Measurements from ENCODE around the gene AFF1.

Gene AFF1

DNA sequence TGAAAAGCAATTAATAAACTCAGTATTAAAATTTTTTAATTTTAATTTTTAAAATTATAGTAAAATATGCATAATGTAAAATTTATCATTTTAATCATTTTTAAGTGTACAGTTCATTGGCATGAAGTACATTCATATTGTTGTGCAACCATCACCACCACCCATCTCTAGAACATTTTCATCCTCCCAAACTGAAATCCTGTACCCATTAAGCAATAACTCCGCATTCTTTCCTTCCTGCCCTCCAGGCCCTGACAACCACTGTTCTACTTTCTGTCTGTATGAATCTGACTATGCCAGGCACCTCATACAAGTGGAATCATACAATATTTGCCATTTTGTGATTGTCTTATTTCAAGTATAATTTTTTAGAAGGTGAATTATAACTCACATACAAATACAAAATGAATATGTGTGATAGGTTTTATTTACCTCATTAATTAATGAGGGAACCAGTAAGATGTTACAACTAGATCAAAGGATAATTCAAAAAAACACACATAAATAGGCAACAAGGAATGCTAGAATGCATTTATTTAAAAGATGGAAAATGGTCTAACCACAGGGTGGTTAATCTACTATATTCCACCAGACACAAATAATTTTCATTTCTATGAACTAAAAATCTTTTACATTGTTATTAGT is 13.1 kb upstream of the AFF1 start:
- DNase-seq = no peak

DNA sequence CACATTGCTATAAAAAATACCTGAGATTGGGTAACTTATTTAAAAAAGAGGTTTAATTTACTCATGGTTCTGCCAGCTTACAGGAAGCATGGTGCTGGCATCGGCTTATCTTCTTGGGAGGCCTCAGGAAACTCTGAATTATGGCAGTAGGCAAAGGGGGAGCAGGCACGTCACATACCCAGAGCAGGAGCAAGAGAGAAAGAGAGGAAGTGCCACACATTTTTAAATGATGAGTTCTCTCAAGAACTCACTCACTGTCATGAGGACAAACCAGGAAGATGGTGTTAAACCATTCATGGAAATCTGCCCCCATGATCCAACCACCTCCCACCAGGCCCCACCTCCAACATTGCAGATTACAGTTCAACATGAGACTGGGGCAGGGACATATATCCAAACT is 10.0 kb upstream of the AFF1 start:
- no peak for DNase-seq

DNA sequence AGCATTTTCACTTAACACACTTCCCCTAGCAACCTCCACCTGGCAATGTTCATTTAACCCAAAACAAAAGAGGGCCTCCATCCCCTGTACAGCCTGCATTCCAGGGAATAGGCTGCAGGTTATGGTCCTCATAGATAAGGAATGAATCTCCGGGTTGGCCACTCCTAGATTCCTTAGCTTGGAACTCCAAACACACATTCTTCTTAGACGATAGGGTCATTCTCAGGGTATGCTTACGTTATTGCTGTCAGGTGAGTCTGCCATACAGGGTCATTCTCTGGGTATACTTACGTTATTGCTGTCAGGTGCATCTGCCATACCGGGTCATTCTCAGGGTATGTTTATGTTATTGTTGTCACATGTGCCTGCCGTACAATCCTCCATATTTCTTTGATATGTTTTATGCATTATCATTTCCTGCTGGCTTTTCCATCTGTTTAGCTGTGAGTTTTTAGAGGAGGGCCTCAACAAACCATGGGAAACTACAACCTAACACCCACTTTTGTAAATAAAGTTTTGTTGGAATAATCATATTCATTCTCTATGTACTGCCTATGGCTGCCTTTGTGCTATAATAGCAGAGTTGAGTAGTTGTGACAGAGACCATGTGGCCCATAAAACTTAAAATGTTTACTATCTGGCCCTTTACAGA is 8.2 kb upstream of the AFF1 start:
- no peak for DNase-seq

DNA sequence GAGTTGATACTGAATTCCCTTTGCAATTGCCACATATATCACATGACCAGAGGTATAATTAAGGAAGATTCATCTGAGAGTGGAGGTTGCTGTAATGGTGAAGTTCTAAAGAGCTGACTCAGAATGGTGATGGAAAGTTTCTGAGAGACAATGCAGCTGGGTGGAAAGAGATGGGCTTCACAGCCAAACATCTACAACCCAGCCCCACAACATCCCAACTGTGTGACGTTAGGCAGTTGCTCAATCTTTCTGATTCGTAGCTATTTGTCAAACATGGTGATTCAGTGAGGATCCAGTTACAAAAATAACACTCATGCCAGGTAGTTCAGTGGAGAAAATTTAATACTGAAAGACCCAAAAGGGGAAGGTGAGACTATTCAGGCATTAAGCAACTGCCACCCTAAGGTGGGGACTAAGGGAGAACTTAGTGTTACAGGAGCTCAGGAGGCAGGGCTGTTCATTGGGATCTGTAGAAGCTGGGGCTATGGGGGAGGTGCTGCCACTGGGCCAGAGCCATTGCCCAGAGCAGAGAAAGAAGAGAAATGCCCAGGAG is 6.9 kb upstream of the AFF1 start:
- no peak for DNase-seq

DNA sequence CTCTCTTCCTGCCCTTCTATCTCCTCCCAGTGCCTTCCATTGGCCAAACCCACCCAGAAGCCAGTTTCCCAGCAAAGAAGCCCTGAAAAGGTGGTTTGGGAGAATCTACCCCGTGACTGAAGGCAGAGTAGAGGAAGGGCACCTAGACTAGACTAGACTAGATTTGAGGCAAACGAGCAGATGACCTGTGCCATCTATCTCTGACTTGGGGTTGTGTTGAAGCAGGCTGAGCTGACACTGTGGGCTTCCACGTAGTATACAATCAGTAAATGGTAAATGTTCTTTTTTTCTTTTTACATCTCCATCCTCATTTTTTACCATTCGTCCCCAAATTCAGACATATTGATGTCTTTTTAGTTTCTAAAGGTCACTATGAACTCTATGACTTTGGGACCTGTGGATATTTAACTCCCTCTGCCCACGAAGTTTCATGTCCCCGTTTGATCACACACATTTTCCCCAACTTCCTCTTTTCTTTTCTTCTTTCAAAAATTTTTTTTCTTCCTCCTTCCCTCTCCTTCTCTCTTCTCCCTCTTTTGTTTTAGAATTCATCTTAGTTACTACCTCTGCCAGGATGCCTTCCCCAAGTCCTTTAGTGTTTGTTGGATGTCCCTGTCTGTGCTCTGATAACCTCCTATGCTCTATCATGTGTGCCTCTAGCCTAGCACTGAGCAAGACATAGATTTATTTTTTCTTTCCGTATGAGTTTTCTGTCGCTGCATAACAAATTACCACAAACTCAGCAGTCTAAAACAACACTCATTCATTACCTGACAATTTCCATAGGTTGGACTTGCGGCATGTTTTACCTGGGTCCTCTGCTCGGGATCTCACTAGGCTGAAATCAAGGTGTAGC is 6.2 kb upstream of the AFF1 start:
- DNase-seq = no peak

DNA sequence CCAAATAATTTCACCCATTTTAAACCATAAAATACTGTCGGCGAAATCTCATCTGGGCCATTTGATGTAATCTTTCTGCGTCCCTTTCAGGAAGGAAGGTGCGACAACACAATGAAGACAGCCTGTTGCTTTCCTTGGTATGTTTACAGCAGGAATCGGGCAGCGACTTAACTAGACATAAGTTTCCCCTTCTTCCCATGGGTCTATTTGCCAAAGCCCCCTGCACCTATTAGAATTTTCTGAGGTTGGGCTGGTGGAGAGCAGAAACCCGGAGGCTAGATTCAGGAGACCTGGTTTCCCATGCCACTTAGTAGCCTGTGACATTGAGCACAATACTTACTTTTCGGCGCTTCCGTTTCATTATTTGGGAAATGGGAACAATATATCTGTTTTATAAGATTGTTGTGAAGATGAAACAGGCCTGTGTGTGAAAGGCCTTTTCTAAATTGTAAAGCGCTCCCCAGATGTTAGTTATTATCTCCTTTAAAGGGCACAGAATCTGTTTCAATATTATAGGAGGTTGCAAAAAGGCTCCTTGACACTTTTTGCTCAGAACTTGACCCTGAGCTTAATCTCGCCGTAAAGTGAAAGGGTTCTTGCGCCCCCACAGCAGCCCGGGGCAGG is 552 bp upstream of the AFF1 start:
- DNase-seq = peak; percentile 78

DNA sequence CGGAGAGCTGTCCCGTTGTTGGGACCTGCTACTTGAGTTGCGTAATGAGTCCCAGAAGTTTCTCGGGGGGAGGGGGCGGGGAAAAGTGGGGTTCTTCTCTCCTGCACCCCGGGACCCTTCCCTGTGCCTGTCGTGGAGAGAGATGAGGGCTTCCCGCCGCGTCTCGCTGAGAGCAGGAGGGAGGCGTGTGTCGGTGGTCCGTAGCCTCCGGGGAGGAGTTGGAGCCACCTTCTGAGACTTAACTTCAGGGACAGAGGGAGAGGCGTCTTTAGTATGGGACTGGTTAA is 698 bp downstream of the AFF1 start:
- no peak for DNase-seq

DNA sequence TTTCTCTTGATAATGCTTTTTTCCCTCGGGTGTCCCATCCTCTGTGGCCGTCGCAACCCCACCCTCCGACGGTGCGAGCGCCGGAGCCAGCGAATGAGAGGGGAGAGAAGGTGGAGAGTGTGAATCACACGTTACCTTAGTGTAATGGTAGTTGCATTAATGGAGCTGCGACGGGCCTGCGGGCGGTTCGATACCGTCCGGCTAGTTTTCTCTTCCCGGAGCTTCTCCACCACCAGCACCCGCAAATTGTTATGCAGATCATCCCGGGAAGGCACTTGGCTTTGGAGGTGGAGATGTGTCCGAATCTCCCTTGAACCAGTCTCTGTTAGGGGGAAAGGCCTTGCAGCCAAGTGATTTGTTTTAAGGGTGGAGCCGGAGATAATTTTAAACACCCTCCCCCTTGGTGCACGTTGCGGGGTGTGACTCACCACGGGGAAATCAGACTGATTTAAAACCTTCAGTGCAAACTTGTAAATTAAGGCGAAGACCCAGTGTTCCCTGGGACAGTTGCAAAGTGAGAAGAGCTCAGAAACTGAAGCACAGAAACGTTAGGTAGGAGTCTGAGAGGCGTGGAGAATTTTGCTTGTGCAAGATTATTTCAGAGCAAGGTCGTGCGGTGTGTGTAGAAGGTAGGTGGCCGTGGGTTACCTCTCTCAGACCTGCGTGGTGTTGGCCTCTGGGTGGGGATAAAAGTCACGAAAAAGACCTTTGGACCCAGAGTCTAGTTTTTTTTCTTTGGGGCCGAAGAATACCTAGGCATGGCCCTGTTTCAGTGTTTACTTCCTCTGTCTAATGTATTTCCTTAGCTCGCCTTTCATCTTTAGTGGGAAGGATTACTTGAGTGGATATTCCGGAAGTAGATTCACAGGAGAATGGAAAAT is 1.3 kb downstream of the AFF1 start:
- DNase-seq = peak; percentile 70

DNA sequence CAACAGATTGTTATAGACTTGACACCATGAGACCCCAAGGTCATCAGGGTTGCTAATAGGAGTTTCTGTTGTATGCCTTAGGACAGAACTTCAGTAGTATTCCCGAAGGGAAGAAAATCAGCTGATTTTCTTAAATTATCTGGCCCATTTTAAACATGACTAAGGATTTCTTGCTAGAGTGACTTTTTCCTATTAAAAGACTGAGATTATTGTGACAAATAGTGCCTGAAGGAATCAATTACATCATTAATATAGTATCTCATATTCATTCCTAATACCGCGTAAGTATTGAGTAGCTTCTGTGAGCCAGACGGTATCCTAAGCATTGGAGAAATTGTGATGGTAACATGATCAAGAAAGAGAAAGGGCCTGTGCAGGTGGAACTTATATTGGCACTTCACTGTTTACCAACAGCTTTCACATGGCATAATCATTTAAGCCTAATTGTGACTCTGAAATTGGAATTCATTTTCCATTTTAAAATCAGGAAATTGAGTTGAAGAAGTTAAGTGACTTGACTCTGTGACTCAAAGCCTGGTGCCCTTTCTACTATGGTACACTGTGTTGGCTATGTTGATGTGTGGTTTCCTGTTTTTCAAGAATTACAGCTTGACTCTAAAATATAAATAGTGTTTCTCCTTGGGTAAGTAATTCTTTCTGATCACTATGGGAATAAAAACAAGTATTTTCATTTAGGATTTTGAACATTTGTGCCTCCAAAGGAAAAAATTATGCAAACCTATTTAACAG is 4.1 kb downstream of the AFF1 start:
- no peak for DNase-seq

DNA sequence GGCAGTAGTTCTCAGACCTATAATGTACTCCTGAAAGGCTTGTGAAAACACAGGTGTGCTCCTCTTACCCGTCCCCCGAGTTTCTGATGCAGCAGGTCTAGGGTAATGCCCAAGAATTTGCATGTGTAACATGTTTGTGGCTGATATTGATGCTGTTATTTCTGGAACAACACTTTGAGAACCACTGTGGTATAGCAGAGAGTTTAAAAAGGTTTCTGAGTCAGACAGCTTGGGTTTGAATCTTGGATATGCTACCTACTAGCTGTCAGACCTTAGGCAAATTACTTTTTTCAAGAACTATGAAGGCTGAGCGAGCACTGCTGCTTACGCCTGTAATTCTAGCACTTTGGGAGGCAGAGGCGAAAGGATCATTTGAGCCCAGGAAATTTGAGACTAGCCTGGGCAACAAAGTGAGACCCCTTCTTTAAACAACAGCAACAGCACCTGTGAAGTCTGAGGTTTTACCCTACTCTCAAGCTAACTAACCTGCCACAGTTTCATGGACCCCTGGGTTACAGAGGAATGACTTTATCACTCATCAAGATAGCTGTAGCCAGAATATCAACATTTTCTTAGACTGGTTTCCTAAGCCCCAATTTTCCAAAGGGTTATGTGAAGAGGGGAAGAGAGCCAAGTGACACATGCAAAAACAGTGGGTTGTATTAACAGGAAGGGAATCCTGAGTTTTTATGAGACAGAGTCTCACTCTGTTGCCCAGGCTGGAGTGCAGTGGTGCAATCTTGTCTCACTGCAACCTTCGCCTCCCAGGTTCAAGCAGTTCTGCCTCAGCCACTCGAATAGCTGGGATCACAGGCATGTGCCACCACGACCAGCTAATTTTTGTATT is 5.1 kb downstream of the AFF1 start:
- DNase-seq = no peak

DNA sequence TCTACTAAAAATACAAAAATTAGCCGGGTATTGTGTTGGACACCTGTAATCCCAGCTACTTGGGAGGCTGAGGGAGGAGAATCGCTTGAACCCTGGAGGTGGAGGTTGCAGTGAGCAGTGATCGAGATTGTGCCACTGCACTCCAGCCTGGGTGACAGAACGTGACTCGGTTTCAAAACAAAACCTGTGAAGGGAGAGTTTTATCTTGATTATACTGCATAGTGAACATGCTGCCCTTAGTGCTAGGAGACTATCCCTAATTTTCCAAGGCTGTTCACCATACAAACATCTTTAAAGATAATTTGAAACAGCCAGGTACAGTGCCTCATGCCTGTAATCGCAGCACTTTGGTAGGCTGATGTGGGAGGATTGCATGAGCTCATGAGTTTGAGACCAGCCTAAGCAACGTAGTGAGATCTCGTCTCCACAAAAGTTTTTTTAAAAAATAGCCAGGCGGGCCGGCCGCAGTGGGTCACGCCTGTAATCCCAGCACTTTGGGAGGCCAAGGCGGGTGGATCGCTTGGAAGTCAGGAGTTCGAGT is 6.2 kb downstream of the AFF1 start:
- no peak for DNase-seq

DNA sequence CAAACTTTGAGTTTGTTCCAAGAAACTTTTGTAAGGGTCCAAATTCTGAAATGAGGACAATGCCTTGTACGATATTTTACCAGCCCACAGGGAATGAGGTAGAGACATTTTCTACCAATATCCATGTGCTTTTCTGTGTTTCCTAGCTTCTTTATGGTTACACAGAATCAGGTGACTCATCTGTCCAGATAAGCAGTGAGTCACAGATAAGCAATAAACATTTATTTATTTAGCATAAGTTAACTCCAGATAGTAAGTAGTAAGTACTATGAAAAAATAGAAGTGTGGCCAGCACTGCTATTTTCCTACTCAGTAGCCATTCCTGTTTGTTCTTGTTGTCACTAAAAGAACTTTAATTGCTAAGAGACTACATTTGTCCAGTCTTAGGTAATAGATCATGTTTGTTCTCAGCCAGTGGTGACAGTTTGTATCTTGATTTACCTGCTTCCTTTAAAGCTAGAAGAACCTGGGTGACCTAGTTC is 7.4 kb downstream of the AFF1 start:
- DNase-seq = no peak

DNA sequence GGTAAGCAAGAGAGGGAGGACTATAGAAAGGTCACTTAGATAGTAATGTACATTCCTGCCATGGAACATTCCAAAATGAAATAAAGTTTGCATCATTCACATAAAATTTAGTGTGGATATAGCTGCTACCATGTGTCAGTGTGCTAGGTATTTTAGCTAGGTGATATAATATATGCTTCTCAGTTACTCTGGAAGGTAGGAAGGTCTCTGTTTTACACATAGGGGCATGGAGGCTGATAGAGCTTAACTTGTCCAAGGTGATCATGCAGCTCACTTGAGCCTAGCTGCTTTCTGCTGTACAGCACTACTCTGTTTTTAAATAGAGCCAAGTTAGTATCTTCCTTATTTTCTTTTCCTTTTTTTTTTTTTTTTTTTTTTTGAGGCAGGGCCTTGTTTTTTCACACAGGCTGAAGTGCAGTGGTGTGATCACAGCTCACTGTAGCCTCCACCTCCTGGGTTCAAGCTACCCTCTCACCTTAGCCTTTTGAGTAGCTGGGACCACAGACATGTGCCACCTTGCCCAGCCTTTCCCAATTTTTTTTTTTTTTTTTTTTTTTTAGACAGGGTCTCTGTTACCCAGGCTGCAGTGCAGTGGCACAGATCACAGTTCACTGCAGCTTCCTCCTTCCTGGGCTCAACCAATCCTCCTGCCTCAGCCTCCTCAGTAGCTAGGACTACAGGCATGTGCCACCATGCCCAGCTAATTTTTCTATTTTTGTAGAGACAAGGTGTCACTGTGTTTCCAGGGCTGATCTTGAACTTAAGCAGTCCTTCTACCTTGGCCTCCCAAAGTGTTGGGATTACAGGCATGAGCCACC is 10.4 kb downstream of the AFF1 start:
- DNase-seq = no peak

DNA sequence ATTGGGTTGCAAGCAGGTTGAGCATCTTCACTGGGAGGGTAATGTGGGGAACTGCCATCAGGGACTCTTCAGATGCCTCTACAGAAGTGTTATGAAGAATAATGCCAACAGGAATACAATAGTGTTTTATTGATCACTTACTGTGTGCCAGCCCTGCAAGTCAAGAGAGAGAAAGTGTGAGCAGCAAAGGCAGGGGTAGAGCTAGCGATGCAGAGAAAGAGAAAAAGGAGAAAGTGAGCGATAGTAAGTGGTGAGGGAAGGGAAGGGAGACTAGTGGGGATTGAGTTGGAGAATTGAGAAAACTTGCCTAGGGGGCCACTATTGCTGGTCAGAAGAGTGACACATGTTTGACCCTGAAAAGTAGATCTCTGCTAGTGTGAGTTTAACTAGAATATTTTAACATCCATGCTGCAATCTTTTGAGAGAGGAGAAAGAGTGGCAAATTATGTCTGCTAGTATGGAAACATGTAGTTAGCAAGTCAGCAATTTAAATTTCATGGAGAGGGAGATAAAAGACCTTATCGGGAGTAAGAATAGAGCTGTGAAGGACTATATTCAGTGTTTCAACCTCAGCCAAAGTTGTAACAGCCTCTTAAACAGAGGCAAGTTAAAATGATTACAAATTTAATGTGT is 12.2 kb downstream of the AFF1 start:
- DNase-seq = no peak

DNA sequence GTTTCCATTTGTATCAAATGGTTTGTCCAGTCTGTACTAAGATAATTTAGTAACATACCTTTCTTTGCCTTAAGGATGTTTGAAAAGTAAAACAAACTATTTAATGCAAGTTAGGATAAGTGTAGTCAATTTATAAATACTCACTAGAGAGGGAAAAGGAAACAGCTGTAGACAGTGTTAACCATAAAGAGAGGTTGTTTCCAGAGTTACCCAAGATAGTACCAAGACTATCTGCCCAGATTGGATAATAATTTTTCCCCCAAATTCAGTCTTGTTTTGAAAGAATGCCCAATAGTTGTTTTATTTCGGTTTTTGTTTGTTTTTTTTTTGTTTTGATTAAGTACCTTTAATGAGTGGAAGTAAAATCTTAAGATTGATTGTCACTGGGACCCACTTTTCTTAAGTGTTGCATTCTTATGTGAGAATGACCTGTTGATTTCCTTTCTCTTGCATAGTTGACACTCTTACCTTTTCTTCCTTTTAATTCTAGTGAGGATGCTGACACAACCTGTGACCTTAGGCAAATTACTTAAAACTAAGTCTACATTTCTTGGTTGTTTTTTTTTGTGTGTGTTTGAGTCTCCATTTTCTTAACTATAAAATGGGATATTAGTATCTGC is 12.8 kb downstream of the AFF1 start:
- no peak for DNase-seq

DNA sequence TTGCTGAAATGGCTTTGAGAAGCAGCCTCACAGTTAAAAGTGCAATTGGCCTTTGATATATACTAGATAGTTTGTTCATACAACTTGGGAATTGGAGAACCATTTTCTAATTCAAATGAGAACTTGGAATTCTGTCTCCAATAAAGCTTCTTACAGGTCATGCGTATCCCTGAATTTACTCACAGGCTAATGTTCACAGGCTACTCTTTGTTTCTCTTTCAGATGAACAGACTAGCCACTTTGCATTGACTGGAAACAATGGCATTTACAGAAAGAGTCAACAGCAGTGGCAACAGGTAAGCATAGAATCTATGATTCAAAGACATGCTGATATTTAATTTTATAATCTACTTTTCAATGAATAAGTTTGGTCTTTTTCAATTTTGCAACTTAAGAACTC is 13.5 kb downstream of the AFF1 start:
- DNase-seq = no peak

DNA sequence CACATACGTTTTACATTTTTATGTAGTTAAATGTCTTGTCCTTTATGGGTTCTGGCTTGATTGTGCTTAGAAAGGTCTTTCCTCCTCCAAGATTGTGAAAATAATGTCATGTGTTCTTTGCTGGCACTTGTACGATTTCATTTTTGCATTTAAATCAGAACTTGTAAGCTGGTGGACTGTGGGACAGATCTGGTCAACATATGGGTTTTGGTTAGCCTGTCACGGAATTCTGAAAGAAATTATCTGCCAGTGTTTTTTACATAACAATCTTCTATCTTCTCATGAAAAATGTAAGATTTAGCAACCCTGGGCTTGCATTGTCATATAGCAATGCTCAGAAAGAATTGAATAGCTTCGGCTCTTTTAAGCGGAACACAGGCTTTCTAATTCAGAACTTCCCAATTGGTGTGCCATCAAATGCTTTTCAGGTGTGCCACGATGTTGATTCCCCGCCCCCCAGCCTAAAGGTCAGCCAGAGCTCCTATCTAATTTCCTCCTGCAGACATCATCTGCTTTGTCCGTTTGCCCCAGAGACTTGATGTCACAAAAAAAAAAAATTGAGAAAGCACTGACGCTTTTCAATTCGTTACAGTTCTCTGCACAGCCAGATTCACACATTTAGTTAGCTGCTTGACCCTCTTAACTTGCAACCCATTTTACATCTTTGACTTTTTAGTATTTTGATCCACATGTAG is 16.2 kb downstream of the AFF1 start:
- DNase-seq = no peak
